ENCODE results near the gene PAPPA2. TPM values are rescaled to one million over a fixed set of nuclear protein-coding genes. Genes with fewer than 3 reads are reported as not detected.

Gene PAPPA2
- total and polyA plus RNA-seq, 9 of the 15 experiments (the other 6 are each of a cell fraction or from before 2014, with no cell fraction given), result 0.01 to 0.15 (median 0.05) TPM; not detected in 2

- H3K9me1 ChIP-seq (ENCODE audit: control insufficient read depth, insufficient read depth, low read length), result no peaks in the 10 kb centered on the region
- DNase-seq (ENCODE audit: extremely low read depth in 1 of 4, low spot score in 3 of 4) (no peak), FAIRE-seq (no peak), ATAC-seq (peak; percentile 39)
- in situ Hi-C loops (cut with MboI) (no loop called here), intact Hi-C loops (cut with micrococcal nuclease) (no loop called here)
- H3K79me2 ChIP-seq (ENCODE audit: control insufficient read depth, insufficient read depth, low read length), result no peaks in the 10 kb centered on the region
- H3K9ac ChIP-seq (ENCODE audit: insufficient read depth in 1 of 2, low read depth in 2 of 2, low read length in 2 of 2), result no peak overlapping the region
- no peak overlapping the region for H3K4me2 ChIP-seq (ENCODE audit: insufficient read depth, low read length)
- TF ChIP-seq OTX1 (CRISPR knock-in tag; IDR thresholded peaks at IDR 0.05) (no peak), ZNF436 (CRISPR knock-in tag; IDR thresholded peaks at IDR 0.05) (no peak), RBM17 (IDR thresholded peaks at IDR 0.05; ENCODE audit: borderline replicate concordance, low read depth, low read length) (no peak), FIP1L1 (IDR thresholded peaks at IDR 0.05; ENCODE audit: low read depth, low read length, poor library complexity, severe bottlenecking) (no peak), HDAC1 (IDR thresholded peaks at IDR 0.05) (no peak), SP2 (IDR thresholded peaks at IDR 0.05; ENCODE audit: extremely low read depth, low read depth, low read length, poor library complexity, severe bottlenecking) (no peak), MYNN (IDR thresholded peaks at IDR 0.05) (no peak), MYNN (CRISPR knock-in tag; IDR thresholded peaks at IDR 0.05) (no peak), GATA2 (CRISPR knock-in tag; IDR thresholded peaks at IDR 0.05) (no peak), ZFX (CRISPR knock-in tag; IDR thresholded peaks at IDR 0.05) (no peak), ZNF695 (CRISPR knock-in tag; IDR thresholded peaks at IDR 0.05) (no peak), ASH1L (IDR thresholded peaks at IDR 0.05; ENCODE audit: borderline replicate concordance, low read depth, partially characterized antibody) (no peak)
- TF ChIP-seq, protein P1, sequence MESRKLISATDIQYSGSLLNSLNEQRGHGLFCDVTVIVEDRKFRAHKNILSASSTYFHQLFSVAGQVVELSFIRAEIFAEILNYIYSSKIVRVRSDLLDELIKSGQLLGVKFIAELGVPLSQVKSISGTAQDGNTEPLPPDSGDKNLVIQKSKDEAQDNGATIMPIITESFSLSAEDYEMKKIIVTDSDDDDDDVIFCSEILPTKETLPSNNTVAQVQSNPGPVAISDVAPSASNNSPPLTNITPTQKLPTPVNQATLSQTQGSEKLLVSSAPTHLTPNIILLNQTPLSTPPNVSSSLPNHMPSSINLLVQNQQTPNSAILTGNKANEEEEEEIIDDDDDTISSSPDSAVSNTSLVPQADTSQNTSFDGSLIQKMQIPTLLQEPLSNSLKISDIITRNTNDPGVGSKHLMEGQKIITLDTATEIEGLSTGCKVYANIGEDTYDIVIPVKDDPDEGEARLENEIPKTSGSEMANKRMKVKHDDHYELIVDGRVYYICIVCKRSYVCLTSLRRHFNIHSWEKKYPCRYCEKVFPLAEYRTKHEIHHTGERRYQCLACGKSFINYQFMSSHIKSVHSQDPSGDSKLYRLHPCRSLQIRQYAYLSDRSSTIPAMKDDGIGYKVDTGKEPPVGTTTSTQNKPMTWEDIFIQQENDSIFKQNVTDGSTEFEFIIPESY (CRISPR knock-in tag; IDR thresholded peaks at IDR 0.05), result no peak
- TF ChIP-seq, protein P2, sequence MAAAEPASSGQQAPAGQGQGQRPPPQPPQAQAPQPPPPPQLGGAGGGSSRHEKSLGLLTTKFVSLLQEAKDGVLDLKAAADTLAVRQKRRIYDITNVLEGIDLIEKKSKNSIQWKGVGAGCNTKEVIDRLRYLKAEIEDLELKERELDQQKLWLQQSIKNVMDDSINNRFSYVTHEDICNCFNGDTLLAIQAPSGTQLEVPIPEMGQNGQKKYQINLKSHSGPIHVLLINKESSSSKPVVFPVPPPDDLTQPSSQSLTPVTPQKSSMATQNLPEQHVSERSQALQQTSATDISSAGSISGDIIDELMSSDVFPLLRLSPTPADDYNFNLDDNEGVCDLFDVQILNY (CRISPR knock-in tag; IDR thresholded peaks at IDR 0.05), result no peak
- TF ChIP-seq, protein P3, sequence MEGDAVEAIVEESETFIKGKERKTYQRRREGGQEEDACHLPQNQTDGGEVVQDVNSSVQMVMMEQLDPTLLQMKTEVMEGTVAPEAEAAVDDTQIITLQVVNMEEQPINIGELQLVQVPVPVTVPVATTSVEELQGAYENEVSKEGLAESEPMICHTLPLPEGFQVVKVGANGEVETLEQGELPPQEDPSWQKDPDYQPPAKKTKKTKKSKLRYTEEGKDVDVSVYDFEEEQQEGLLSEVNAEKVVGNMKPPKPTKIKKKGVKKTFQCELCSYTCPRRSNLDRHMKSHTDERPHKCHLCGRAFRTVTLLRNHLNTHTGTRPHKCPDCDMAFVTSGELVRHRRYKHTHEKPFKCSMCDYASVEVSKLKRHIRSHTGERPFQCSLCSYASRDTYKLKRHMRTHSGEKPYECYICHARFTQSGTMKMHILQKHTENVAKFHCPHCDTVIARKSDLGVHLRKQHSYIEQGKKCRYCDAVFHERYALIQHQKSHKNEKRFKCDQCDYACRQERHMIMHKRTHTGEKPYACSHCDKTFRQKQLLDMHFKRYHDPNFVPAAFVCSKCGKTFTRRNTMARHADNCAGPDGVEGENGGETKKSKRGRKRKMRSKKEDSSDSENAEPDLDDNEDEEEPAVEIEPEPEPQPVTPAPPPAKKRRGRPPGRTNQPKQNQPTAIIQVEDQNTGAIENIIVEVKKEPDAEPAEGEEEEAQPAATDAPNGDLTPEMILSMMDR (IDR thresholded peaks at IDR 0.05 in 2 of 3, conservative IDR thresholded peaks at IDR 0.05 in 1 of 3; ENCODE audit: insufficient read depth in 2 of 3, low read depth in 1 of 3, low read length in 3 of 3), result no peak
- TF ChIP-seq, protein P4, sequence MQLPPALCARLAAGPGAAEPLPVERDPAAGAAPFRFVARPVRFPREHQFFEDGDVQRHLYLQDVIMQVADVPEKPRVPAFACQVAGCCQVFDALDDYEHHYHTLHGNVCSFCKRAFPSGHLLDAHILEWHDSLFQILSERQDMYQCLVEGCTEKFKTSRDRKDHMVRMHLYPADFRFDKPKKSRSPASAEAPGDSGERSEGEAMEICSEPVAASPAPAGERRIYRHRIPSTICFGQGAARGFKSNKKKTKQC (CRISPR knock-in tag; IDR thresholded peaks at IDR 0.05), result no peak
- TF ChIP-seq, protein P5, sequence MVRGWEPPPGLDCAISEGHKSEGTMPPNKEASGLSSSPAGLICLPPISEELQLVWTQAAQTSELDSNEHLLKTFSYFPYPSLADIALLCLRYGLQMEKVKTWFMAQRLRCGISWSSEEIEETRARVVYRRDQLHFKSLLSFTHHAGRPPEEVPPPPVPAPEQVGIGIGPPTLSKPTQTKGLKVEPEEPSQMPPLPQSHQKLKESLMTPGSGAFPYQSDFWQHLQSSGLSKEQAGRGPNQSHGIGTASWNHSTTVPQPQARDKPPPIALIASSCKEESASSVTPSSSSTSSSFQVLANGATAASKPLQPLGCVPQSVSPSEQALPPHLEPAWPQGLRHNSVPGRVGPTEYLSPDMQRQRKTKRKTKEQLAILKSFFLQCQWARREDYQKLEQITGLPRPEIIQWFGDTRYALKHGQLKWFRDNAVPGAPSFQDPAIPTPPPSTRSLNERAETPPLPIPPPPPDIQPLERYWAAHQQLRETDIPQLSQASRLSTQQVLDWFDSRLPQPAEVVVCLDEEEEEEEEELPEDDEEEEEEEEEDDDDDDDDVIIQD (CRISPR knock-in tag; IDR thresholded peaks at IDR 0.05), result no peak
- no peaks in the 10 kb centered on the region for H3K36me3 ChIP-seq (ENCODE audit: control insufficient read depth, insufficient read depth, low read length)
- H3K27ac ChIP-seq (ENCODE audit: extremely low read depth, low read depth, low read length), result no peak overlapping the region
- no peak overlapping the region for H2AFZ ChIP-seq (ENCODE audit: low read depth, low read length)
- H3K9me3 ChIP-seq (replicated peaks; ENCODE audit: control insufficient read depth, insufficient read depth, low read depth, low read length), result no peaks in the 10 kb centered on the region
- ChIA-PET CTCF (ENCODE audit: low intra/inter-chr PET ratio) (no interaction called here), POLR2A (interaction anchor here (0.6 to 0.8 kb wide), 3 partner anchors 11 to 69 kb away, joined by 3 read pairs; no protein-coding TSS in a partner anchor)
- no peaks in the 10 kb centered on the region for H3K4me1 ChIP-seq (replicated peaks in 1 of 2; ENCODE audit: control insufficient read depth in 2 of 2, insufficient read depth in 2 of 2, low read length in 2 of 2)
- peaks cover 6 to 11% of the 10 kb centered on the region in 2 experiments; a peak in 4 of 5 replicates for H3K27me3 ChIP-seq (ENCODE audit: control insufficient read depth in 2 of 2, insufficient read depth in 2 of 2, low read length in 2 of 2)
- WGBS (ENCODE audit: insufficient coverage, low coverage, missing lambda C conversion rate), result 10% methylated on average over 6 of the region's 6 CpGs
- no TSS peak for BruUV-seq (replicated peaks)
- H3K4me3 ChIP-seq, result no peak overlapping the region
- no peaks in the 10 kb centered on the region for H4K20me1 ChIP-seq (replicated peaks; ENCODE audit: control insufficient read depth, insufficient read depth, low read length)
These were observed 322.1 kb downstream of the PAPPA2 start for GRCh38 chr1:176785056-176785455.
